Measurements from ENCODE around the gene MOG.

GRCh38 chr6:29705389-29706231 is 48.7 kb downstream of the MOG start:
- TF ChIP-seq CTCF (IDR thresholded peaks at IDR 0.05; ENCODE audit: insufficient read depth, low read length) (peak; percentile 8), POLR2AphosphoS5 (IDR thresholded peaks at IDR 0.05; ENCODE audit: low read depth) (no peak), GABPA (IDR thresholded peaks at IDR 0.05; ENCODE audit: low read depth) (no peak), REST (IDR thresholded peaks at IDR 0.05; ENCODE audit: insufficient replicate concordance, low read depth) (no peak)

Data from HL-60 (cell line).